ENCODE data around the gene TIMD4. TPM values are rescaled to one million over a fixed set of nuclear protein-coding genes. Genes with fewer than 3 reads are reported as not detected.

Gene TIMD4
- polyA plus RNA-seq: under 1 TPM in 2 of 4 donors, not detected in 2; 0.43 to 0.51 TPM
- long read RNA-seq, donor 1: 0 reads
- long read RNA-seq, donor 2: 0 reads
- long read RNA-seq, donor 3: 0 reads
- long read RNA-seq, donor 4: 0 reads
- long read RNA-seq, donor 5: 0 reads
- long read RNA-seq, donor 6: 0 reads
- long read RNA-seq, donor 7: 0 reads
- long read RNA-seq, donor 8: 0 reads
- long read RNA-seq, donor 9: 0 reads
- long read RNA-seq, donor 10, partial matches to known transcripts: 6 of 7 reads
- long read RNA-seq, donor 10, other reads (novel, unspliced or antisense): 0 of 7 reads

DNA sequence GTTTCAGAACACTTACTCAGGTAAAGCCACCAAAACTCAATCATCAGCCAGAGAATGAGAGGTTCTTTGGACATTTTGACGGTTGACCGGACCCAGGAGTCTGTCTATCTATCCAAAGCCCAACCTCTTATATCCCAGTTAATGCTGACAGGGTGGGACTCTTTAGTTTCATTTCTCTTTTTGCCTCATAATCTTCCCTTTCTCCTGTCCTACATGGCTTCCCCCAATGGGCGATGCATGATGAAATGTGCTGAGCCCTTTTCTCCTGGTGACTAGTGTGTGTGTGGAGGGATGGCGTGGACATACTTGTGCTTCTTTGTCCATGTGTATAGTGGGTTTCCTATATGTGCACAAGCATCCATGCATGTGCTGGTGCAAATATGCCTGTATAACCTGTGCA lies at the start of gene TIMD4:
TIMD4 (minus strand) TSS at position 102 of the 400 bp plus-strand sequence; CDS start at position 74, 28 bp downstream.
- Histone ChIP-seq H3K27ac (ENCODE audit: low read depth in 1 of 3, low read length in 2 of 3) (no peak within 1 kb of the TSS), H3K36me3 (ENCODE audit: control insufficient read depth in 3 of 3, insufficient read depth in 2 of 3, low read depth in 1 of 3, low read length in 3 of 3) (no peaks in the 10 kb centered on the region), H3K4me3 (ENCODE audit: low read depth in 1 of 3, low read length in 3 of 3) (no peak within 1 kb of the TSS), H3K9me3 (ENCODE audit: control insufficient read depth in 2 of 2, insufficient read depth in 1 of 2, low read depth in 1 of 2, low read length in 1 of 2) (no peaks in the 10 kb centered on the region), H3K4me1 (ENCODE audit: control insufficient read depth in 3 of 3, insufficient read depth in 2 of 3, low read depth in 1 of 3, low read length in 2 of 3) (no peaks in the 10 kb centered on the region), H3K27me3 (ENCODE audit: control insufficient read depth in 3 of 3, insufficient read depth in 3 of 3, low read length in 3 of 3) (no peaks in the 10 kb centered on the region)
- 91 to 95% (median 93%) methylated on average over 4 of the region's 4 CpGs for WGBS, 3 donors
- FAIRE-seq: no peak
- no peak for DNase-seq

GRCh38 chr5:157006262-157006661 lies 43.2 kb upstream of the TIMD4 start:
- H3K36me3 ChIP-seq (ENCODE audit: control insufficient read depth in 3 of 3, insufficient read depth in 2 of 3, low read depth in 1 of 3, low read length in 3 of 3): no peaks in the 10 kb centered on the region
- 54 to 70% (median 65%) methylated on average over 2 of the region's 2 CpGs for WGBS, 3 donors
- no peaks in the 10 kb centered on the region for H3K4me1 ChIP-seq (ENCODE audit: control insufficient read depth in 3 of 3, insufficient read depth in 2 of 3, low read depth in 1 of 3, low read length in 2 of 3)
- H3K9me3 ChIP-seq (ENCODE audit: control insufficient read depth in 2 of 2, insufficient read depth in 1 of 2, low read depth in 1 of 2, low read length in 1 of 2): no peaks in the 10 kb centered on the region
- DNase-seq: no peak
- H3K27me3 ChIP-seq (ENCODE audit: control insufficient read depth in 3 of 3, insufficient read depth in 3 of 3, low read length in 3 of 3): no peaks in the 10 kb centered on the region
- no peak overlapping the region for H3K4me3 ChIP-seq (ENCODE audit: low read depth in 1 of 3, low read length in 3 of 3)
- no peak for FAIRE-seq
- H3K27ac ChIP-seq (ENCODE audit: low read depth in 1 of 3, low read length in 2 of 3): no peak overlapping the region

DNA sequence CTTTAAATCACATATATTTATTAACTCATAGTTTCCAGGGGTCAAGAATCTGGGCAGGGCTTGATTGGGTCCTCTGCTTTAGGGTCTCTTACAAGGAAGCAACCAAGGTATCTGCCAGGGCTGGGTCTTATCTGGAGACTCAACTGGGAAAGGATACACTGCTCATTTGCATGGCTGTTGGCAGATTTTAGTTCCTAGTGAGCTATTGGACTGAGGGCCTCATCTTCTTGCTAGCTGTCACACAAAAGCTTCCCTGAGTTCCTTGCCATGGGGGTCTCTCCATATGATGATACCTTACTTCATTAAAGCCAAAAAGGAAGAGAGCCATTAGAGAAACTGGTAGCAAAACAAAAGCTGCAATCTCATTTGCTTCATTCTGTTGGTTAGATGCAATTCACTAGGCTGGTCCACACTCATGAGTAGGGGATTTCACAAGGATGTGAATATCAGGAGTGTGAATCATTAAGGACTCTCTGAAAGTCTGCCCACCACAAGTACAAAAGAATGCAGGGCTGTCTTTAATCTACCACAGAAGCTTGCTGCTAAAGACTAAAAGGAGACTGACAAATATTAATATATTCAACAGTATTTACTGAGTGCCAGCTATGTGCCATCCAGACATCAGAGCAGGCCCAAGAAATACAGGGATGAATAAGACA lies 42.0 kb upstream of the TIMD4 start:
- Histone ChIP-seq H3K4me1 (ENCODE audit: control insufficient read depth in 3 of 3, insufficient read depth in 2 of 3, low read depth in 1 of 3, low read length in 2 of 3) (no peaks in the 10 kb centered on the region), H3K9me3 (ENCODE audit: control insufficient read depth in 2 of 2, insufficient read depth in 1 of 2, low read depth in 1 of 2, low read length in 1 of 2) (no peaks in the 10 kb centered on the region), H3K27ac (ENCODE audit: low read depth in 1 of 3, low read length in 2 of 3) (no peak overlapping the region), H3K4me3 (ENCODE audit: low read depth in 1 of 3, low read length in 3 of 3) (no peak overlapping the region), H3K27me3 (ENCODE audit: control insufficient read depth in 3 of 3, insufficient read depth in 3 of 3, low read length in 3 of 3) (no peaks in the 10 kb centered on the region), H3K36me3 (ENCODE audit: control insufficient read depth in 3 of 3, insufficient read depth in 2 of 3, low read depth in 1 of 3, low read length in 3 of 3) (no peaks in the 10 kb centered on the region)
- DNase-seq (no peak), FAIRE-seq (no peak)

DNA sequence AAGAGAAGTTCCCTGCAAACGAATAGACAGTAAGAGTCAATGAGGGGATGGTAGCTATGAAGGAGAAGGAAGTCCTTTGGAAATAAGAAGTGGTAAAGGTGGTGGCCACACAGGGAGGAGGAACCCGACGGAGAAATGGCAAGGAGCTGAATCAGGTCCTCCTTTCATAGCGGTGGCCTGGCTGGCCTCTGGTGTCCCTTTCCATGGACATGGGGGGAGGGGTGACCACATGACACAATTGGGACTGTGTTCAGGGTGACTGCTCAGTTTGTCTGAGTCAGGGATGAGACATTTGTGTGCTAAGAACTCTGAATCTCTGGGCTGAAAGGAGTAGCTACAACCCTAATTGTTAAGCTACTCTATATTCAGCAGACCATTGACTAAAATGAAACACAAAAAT lies 28.7 kb upstream of the TIMD4 start:
- Histone ChIP-seq H3K4me1 (ENCODE audit: control insufficient read depth in 3 of 3, insufficient read depth in 2 of 3, low read depth in 1 of 3, low read length in 2 of 3) (no peaks in the 10 kb centered on the region), H3K27me3 (ENCODE audit: control insufficient read depth in 3 of 3, insufficient read depth in 3 of 3, low read length in 3 of 3) (no peaks in the 10 kb centered on the region), H3K36me3 (ENCODE audit: control insufficient read depth in 3 of 3, insufficient read depth in 2 of 3, low read depth in 1 of 3, low read length in 3 of 3) (no peaks in the 10 kb centered on the region), H3K27ac (ENCODE audit: low read depth in 1 of 3, low read length in 2 of 3) (no peak overlapping the region), H3K9me3 (ENCODE audit: control insufficient read depth in 2 of 2, insufficient read depth in 1 of 2, low read depth in 1 of 2, low read length in 1 of 2) (no peaks in the 10 kb centered on the region), H3K4me3 (ENCODE audit: low read depth in 1 of 3, low read length in 3 of 3) (no peak overlapping the region)
- WGBS, 3 donors: 79 to 88% (median 80%) methylated on average over 4 of the region's 4 CpGs
- DNase-seq: no peak
- FAIRE-seq: no peak

- FAIRE-seq (no peak), DNase-seq (no peak)
- Histone ChIP-seq H3K27me3 (ENCODE audit: control insufficient read depth in 3 of 3, insufficient read depth in 3 of 3, low read length in 3 of 3) (no peaks in the 10 kb centered on the region), H3K4me1 (ENCODE audit: control insufficient read depth in 3 of 3, insufficient read depth in 2 of 3, low read depth in 1 of 3, low read length in 2 of 3) (no peaks in the 10 kb centered on the region), H3K4me3 (ENCODE audit: low read depth in 1 of 3, low read length in 3 of 3) (no peak overlapping the region), H3K27ac (ENCODE audit: low read depth in 1 of 3, low read length in 2 of 3) (no peak overlapping the region), H3K9me3 (ENCODE audit: control insufficient read depth in 2 of 2, insufficient read depth in 1 of 2, low read depth in 1 of 2, low read length in 1 of 2) (no peaks in the 10 kb centered on the region), H3K36me3 (ENCODE audit: control insufficient read depth in 3 of 3, insufficient read depth in 2 of 3, low read depth in 1 of 3, low read length in 3 of 3) (no peaks in the 10 kb centered on the region)
- 88 to 92% (median 89%) methylated on average over 9 of the region's 9 CpGs for WGBS, 3 donors
Measured at GRCh38 chr5:156984064-156984463, 21.0 kb upstream of the TIMD4 start.

GRCh38 chr5:156981481-156981880 lies 18.5 kb upstream of the TIMD4 start:
- no peaks in the 10 kb centered on the region for H3K9me3 ChIP-seq (ENCODE audit: control insufficient read depth in 2 of 2, insufficient read depth in 1 of 2, low read depth in 1 of 2, low read length in 1 of 2)
- no peaks in the 10 kb centered on the region for H3K36me3 ChIP-seq (ENCODE audit: control insufficient read depth in 3 of 3, insufficient read depth in 2 of 3, low read depth in 1 of 3, low read length in 3 of 3)
- H3K4me3 ChIP-seq (ENCODE audit: low read depth in 1 of 3, low read length in 3 of 3): no peak overlapping the region
- H3K27ac ChIP-seq (ENCODE audit: low read depth in 1 of 3, low read length in 2 of 3): no peak overlapping the region
- no peaks in the 10 kb centered on the region for H3K4me1 ChIP-seq (ENCODE audit: control insufficient read depth in 3 of 3, insufficient read depth in 2 of 3, low read depth in 1 of 3, low read length in 2 of 3)
- FAIRE-seq: no peak
- no peak for DNase-seq
- H3K27me3 ChIP-seq (ENCODE audit: control insufficient read depth in 3 of 3, insufficient read depth in 3 of 3, low read length in 3 of 3): no peaks in the 10 kb centered on the region

- WGBS, 3 donors: 84 to 86% (median 86%) methylated on average over 6 of the region's 6 CpGs
- DNase-seq (no peak), FAIRE-seq (no peak)
- H3K4me1 ChIP-seq (ENCODE audit: control insufficient read depth in 3 of 3, insufficient read depth in 2 of 3, low read depth in 1 of 3, low read length in 2 of 3): no peaks in the 10 kb centered on the region
- H3K27ac ChIP-seq (ENCODE audit: low read depth in 1 of 3, low read length in 2 of 3): no peak overlapping the region
- H3K4me3 ChIP-seq (ENCODE audit: low read depth in 1 of 3, low read length in 3 of 3): no peak overlapping the region
- H3K27me3 ChIP-seq (ENCODE audit: control insufficient read depth in 3 of 3, insufficient read depth in 3 of 3, low read length in 3 of 3): no peaks in the 10 kb centered on the region
- no peaks in the 10 kb centered on the region for H3K36me3 ChIP-seq (ENCODE audit: control insufficient read depth in 3 of 3, insufficient read depth in 2 of 3, low read depth in 1 of 3, low read length in 3 of 3)
- H3K9me3 ChIP-seq (ENCODE audit: control insufficient read depth in 2 of 2, insufficient read depth in 1 of 2, low read depth in 1 of 2, low read length in 1 of 2): no peaks in the 10 kb centered on the region
Measured at GRCh38 chr5:156974328-156974727, 11.3 kb upstream of the TIMD4 start.

- WGBS, 3 donors: 77 to 80% (median 77%) methylated on average over 3 of the region's 3 CpGs
- Histone ChIP-seq H3K27ac (ENCODE audit: low read depth in 1 of 3, low read length in 2 of 3) (no peak overlapping the region), H3K9me3 (ENCODE audit: control insufficient read depth in 2 of 2, insufficient read depth in 1 of 2, low read depth in 1 of 2, low read length in 1 of 2) (no peaks in the 10 kb centered on the region), H3K27me3 (ENCODE audit: control insufficient read depth in 3 of 3, insufficient read depth in 3 of 3, low read length in 3 of 3) (no peaks in the 10 kb centered on the region), H3K4me3 (ENCODE audit: low read depth in 1 of 3, low read length in 3 of 3) (no peak overlapping the region), H3K36me3 (ENCODE audit: control insufficient read depth in 3 of 3, insufficient read depth in 2 of 3, low read depth in 1 of 3, low read length in 3 of 3) (no peaks in the 10 kb centered on the region), H3K4me1 (ENCODE audit: control insufficient read depth in 3 of 3, insufficient read depth in 2 of 3, low read depth in 1 of 3, low read length in 2 of 3) (no peaks in the 10 kb centered on the region)
- no peak for FAIRE-seq
- DNase-seq: no peak
Measured at GRCh38 chr5:156971848-156972525, 9.0 kb upstream of the TIMD4 start.

Data from small intestine (tissue), 16 donors.